Measurements from ENCODE around the gene NDUFV1.

DNA sequence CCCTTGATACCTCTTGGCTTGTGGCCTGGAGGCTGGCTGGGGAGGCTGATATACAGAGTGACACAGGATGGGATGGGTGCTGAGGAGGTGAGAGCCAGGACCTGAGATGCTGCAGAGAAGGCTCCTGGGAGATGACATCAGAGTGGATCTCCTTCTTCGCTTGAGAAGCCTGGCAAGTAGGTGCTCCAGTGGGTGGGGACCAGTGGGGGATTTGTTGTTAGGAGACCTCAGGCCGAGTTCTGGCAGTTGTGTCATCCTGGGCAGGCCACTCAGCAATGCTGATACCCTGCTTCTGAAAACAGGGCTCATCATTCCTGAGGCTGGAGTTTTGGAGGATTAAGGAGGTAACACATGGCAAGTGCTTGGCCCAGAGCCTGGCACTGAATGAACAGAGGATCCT lies 1.9 kb upstream of the NDUFV1 start:
- no peak for TF ChIP-seq POLR2A (IDR thresholded peaks at IDR 0.05)
- TF ChIP-seq, protein P1, sequence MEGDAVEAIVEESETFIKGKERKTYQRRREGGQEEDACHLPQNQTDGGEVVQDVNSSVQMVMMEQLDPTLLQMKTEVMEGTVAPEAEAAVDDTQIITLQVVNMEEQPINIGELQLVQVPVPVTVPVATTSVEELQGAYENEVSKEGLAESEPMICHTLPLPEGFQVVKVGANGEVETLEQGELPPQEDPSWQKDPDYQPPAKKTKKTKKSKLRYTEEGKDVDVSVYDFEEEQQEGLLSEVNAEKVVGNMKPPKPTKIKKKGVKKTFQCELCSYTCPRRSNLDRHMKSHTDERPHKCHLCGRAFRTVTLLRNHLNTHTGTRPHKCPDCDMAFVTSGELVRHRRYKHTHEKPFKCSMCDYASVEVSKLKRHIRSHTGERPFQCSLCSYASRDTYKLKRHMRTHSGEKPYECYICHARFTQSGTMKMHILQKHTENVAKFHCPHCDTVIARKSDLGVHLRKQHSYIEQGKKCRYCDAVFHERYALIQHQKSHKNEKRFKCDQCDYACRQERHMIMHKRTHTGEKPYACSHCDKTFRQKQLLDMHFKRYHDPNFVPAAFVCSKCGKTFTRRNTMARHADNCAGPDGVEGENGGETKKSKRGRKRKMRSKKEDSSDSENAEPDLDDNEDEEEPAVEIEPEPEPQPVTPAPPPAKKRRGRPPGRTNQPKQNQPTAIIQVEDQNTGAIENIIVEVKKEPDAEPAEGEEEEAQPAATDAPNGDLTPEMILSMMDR (IDR thresholded peaks at IDR 0.05 in 4 of 5, conservative IDR thresholded peaks at IDR 0.05 in 1 of 5): no peak
